Measurements from ENCODE around the gene LTBP2.

LTBP2 gene

DNA sequence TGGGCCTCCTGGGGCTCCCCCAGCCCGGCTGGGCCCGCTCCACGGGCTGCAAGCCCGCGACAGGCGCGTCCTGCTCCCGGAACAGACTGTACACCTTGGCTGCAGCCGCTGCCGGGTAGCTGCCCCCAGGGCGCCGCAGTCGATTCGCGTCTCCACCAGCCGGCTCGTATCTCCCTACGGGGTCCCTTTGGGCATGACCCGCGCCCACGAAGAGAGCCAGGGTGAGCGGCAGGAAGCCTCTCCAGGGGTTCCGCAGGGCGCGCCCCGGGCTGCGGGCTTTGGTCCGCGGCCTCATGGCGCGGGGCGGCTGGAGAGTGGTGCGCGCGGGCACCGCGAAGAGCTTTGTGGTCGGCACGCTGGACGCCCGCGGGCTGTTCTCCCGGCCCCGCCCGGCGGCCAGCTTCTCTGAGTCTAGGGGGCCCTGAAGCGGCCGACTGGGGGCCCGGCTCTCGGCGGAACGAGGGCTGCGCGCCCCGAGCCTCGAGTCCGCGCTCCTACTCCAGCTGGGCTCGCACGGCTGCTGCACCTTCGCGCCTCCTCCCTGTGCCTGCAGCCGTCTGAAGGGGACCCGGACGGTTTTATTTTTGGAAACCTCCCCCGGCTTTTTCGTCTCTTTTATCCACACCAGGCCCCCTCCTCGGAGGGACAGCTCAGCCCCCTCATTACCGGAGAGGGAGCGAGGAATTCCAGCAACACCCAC lies at the start of gene LTBP2:
TSS of gene LTBP2 (minus strand) at position 588 of the 700 bp plus-strand sequence. CDS start at position 295, 293 bp downstream.
- DNase-seq: no peak

GRCh38 chr14:74660863-74661262 lies 48.8 kb upstream of the LTBP2 start:
- DNase-seq: no peak

DNA sequence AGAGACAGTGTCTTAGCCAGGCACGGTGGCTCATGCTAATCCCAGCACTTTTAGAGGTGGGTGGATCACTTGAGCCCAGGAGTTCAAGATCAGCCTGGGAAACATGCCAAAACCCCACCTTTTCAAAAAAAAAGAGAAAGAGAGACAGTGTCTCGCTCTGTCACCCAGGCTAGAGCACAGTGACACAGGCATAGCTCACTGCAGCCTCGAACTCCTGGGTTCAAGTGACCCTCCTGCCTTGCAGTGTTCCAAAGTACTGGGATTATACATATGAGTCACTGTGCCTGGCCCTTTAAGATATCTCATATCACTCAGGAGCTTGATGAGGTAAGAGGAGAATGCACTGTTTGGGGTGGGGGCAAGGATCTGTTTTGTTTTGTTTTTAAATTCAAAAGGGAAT lies 48.1 kb upstream of the LTBP2 start:
- DNase-seq: no peak

GRCh38 chr14:74658535-74659131 lies 46.6 kb upstream of the LTBP2 start:
- DNase-seq: no peak

DNA sequence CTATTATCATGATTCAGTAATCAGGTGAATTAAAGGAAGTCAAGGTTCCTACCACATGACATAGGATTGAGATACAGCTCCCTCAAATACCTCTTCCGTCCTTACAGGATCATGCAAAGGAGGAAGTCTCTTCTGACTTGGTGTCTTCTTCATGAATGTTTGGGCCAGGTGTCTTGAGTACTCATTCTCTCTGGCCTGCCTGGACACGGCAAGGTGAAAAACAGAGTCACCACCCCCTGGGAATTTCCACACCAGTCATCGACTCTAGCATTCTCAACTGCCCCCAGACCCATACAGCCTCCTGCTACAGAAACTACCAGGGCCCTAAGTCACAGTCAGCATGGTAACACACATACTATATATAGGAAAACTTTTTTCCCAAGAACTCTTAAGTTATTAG lies 44.9 kb upstream of the LTBP2 start:
- no peak for DNase-seq

- no peak for DNase-seq
Measured at GRCh38 chr14:74655599-74656395, 43.8 kb upstream of the LTBP2 start.

DNA sequence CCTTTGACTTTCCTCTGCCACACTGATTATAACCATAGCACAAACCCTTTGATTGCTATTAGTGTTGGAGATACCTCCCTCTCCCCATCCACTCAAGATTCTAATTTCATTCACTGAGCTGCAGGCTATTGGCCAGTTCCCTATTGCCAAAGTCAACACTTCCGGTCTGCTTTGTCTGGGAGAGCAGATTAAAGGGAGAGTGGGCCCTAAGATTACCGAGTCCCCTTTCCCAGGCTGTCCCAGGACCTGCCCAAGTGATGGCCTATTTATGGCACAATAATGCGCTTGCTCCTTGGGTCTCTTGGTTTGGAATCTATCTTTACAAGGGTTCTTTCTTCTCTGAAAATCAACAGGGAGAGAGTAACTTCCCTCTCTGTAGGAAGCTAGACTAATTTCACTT lies 42.9 kb upstream of the LTBP2 start:
- no peak for DNase-seq

DNA sequence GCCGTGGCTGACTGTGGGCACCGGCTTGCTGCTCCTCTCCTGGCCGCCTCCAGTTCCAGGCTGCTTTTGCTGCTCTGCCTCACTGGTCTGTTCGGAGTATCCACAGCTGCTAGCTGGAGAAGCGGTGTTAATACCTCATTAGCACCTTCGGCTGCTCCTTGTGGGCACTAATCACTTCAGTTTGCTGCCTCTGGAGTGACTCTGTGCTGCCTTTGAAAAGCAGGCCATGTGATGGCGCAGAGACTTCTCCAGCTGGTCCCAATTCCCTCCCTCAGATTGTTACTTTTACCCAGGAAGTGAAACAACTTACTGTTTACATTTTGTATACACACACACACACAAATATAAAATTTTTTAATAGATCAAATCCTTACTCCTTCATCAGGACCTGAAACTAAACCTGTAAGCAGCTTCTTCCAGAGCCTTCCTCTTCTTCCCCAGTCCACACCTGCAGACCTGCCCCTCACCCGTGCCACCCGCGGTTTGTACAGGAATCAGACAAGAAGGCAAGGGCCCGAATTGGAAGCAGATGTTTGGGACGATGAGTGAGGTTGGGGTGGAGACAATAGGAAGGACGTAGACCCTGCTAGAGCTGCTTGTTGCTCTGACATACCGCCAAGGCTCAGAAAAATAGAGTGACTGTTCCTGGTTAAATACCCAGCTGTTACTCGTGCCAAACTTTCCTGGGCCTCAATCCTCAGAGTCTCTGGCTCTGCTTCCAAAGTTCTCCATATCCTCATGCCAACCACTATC lies 41.5 kb upstream of the LTBP2 start:
- DNase-seq: no peak

DNA sequence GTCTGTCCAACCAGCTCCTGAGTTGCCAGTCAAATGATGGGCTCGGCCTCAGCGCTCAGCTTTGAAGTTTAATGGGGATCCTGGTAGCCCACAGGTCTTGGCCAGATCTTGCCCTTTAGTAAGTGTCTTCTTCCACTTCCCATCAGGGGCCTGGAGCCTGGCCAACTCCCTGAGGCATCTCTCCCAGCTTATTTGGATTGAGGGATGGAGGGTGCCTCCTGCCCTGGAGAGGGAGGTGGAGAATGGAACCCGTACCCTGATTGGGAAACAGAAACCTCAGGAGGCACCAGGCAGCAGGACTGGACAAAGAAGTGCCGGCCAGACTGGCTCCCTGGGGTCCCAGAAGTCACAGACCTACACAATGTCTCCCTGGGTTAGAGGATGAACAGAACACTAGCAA lies 40.5 kb upstream of the LTBP2 start:
- no peak for DNase-seq

- no peak for DNase-seq
Measured at GRCh38 chr14:74650927-74651686, 39.1 kb upstream of the LTBP2 start.

- DNase-seq: no peak
Measured at GRCh38 chr14:74649673-74650072, 37.6 kb upstream of the LTBP2 start.

GRCh38 chr14:74649167-74649566 lies 37.1 kb upstream of the LTBP2 start:
- no peak for DNase-seq

GRCh38 chr14:74648601-74649000 lies 36.6 kb upstream of the LTBP2 start:
- no peak for DNase-seq

DNA sequence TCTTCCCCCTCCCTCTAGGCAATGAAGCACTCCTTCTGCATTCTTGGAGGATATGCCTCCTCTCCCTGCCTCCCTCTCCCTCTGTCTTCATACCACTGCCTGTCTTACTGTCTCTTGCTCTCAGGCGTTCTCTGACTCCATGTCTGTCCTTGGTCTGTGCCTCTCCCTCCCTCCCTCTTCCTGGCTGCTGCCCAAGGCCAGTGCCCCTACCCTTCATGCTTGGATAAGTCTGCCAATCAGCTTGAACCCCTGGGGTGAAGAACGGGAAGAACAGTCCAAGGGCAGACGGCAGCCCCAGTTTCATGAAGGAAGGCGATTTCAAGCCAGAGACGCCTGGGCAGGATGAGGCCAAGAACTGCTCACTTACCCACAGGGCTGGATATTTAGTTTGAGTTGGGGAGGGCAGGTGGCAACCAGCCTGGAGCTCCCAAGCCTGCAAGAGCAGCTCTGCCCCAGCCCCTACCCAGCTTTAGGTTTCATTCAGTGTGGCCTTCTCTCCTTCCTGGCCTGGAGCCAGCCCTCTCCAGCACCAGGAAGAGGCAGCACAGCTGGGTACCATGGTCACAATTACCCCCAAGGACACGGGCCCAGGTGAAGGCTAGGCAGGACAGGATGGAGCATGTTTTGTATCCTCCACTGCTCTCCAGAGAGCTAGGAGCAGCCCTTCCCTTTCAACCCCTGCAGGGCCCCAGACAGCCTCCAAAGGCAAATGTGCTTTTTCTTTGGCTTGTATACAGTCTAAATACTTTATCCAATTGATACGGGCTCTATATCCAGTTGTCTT lies 35.8 kb upstream of the LTBP2 start:
- peak; percentile 87 for DNase-seq

GRCh38 chr14:74647061-74647677 lies 35.1 kb upstream of the LTBP2 start:
- DNase-seq: no peak

DNA sequence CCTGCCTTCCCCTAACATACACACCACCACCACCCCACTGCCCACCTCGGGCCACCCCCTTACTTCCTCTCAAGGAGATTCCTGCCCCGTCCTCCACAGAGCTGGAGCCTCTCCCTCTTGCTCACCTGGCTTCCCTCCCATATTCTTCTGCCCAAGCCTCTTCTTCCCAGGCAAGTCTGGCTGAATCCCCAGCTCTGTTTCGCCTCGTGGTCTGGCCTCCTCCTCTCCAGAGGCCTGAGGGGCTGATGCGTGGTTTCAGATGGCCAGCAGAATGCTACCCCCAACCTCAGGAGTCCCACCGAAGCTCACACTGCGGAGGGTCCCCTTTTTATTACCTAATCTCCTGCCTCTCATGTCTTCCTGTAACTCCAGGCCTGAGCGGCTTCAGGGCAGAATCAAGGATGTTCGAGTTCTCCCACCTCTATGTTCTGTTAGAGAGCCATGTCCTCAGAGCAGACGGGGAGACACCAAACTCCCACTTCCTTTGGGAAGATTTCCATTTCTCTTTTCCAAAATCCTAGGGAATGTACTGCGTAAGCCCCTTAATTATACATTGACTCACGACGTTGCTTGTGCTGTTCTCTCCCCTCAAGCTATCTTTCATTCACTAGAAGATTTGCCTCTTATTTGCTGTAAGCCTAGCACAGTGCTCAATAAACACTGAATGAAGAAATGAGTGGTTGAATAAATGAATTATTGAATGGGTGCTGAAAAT lies 33.9 kb upstream of the LTBP2 start:
- DNase-seq: no peak

DNA sequence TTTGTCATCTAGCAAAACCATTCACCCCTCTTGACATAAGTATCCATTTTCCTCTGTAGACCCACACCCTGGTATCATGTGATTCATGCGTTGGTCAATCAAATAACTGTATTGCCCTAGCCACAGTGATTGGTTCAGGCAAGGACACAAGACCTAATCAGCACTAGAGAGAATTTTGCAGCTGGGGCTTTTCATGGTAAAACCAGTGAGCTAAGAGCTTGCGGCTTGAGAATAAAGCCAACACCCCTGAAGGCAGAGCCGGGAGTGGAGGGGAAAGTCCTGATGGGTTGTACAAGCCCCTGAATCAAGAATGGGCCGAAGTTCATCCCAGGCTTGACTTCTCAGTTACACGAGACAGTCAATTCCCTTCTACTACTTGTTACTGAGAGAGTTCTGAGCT lies 33.2 kb upstream of the LTBP2 start:
- no peak for DNase-seq

DNA sequence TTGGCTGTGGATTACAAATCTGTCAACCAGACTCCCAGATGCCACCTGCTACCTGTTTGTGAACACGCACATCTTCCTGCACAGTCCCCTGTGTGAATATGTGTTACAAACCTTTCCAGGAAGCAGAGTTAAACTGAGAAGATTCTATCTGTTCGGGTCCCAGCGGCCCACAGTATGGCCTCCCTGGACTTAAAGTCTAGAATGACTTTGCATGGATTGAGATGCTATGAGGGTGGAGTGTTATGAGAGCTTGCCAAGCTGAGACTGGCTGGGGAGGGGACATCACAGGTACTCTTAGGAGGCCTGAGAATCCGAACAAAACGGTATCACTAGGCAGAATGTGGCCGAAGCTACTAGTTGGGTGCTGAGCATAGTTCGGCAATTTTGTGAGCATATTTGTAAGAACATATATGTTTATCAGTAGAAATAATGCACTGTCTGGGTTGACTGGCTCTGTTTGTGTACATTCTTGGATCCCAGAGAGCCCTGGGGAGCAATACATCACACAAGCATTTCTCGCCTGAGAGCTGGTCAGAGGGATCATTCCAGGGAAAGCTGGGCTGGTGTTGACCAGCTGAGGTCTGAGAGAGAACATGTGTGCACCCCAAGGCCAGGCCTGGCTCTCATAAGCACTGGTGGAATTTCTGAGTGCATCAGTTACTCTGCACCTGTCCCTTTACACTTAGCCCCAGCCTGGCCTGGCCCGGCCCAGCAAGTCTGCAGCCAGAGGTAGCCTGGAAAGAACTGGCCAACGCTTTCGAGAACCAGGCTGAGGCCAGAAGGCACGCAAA lies 29.8 kb upstream of the LTBP2 start:
- DNase-seq: no peak

GRCh38 chr14:74638966-74639365 lies 26.9 kb upstream of the LTBP2 start:
- no peak for DNase-seq

GRCh38 chr14:74638066-74638465 lies 26.0 kb upstream of the LTBP2 start:
- DNase-seq: no peak

Measured in NCI-H510A treated with DMSO at 0.1 percent for 48 hours (cell line).